Measurements from ENCODE around the gene MYRIP. TPM values are rescaled to one million over a fixed set of nuclear protein-coding genes. Genes with fewer than 3 reads are reported as not detected.
"Not testable (repeated sequence)": the region's sequence is repeated elsewhere in the genome, so short reads cannot be mapped to it uniquely, and the experiment has no call there.

The MYRIP gene
- polyA plus RNA-seq, 1 experiment = not detected

DNA sequence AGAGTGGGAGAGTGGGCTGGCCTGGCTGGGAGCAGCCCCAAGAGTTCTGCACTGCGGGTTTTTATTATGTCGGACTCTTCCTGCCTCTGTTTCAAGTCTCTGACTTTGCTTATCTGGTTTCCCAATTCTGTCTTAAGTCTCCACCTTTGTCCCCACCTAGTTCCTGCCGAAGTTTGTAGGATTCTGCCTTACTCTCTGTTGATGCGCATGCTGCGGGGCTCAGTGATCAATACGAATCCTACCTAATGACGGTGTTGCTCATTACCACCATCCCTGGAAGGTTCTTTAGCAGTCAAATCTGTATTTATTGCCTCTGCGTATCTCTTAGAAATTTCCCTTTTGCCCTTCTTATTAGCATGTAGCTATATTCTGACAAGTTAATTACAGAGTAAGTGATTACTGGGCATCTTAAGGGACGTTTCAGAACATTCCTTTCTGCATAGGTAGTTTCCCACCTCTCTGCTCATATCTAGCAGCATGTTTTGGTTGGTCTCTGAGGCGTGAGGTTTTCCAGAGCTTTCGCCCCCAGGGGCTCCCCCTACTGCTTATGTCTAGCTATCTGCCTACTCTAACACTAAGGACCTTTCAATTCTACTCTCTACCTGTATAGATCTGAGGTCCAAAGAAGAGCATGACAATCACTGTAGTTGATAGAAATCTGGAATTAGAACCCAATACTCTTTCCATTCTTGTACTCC lies 264.1 kb downstream of the MYRIP start:
- ChIA-PET POLR2A (no interaction called here), CTCF (no interaction called here)

DNA sequence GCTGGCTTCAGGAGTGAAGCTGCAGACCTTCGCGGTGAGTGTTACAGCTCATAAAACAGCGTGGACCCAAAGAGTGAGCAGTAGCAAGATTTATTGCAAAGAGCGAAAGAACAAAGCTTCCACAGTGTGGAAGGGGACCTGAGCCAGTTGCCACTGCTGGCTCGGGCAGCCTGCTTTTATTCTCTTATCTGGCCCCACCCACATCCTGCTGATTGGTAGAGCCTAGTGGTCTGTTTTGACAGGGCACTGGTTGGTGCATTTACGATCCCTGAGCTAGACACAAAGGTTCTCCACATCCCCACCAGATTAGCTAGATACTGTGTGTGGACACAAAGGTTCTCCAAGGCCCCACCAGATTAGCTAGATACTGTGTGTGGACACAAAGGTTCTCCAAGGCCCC lies 267.7 kb downstream of the MYRIP start:
- H3K4me3 ChIP-seq (ENCODE audit: low read depth, low read length); H3K27me3 ChIP-seq (ENCODE audit: control insufficient read depth, insufficient read depth, low read length); CTCF ChIA-PET; DNase-seq (ENCODE audit: low read depth, low spot score); POLR2A ChIA-PET; H3K9me3 ChIP-seq (ENCODE audit: control insufficient read depth, insufficient read depth, low read length); H3K27ac ChIP-seq (ENCODE audit: low read depth, low read length): not testable (repeated sequence)

More for the DNA sequence above, 264.1 kb downstream of the MYRIP start:
- DNase-seq (ENCODE audit: low read depth, low spot score) = no peak
- Histone ChIP-seq H3K9me3 (ENCODE audit: control insufficient read depth, insufficient read depth, low read length) (peaks cover 9% of the 10 kb centered on the region), H3K27ac (ENCODE audit: low read depth, low read length) (no peak overlapping the region), H3K4me3 (ENCODE audit: low read depth, low read length) (no peak overlapping the region), H3K27me3 (ENCODE audit: control insufficient read depth, insufficient read depth, low read length) (no peaks in the 10 kb centered on the region)
- TF ChIP-seq, protein P1, sequence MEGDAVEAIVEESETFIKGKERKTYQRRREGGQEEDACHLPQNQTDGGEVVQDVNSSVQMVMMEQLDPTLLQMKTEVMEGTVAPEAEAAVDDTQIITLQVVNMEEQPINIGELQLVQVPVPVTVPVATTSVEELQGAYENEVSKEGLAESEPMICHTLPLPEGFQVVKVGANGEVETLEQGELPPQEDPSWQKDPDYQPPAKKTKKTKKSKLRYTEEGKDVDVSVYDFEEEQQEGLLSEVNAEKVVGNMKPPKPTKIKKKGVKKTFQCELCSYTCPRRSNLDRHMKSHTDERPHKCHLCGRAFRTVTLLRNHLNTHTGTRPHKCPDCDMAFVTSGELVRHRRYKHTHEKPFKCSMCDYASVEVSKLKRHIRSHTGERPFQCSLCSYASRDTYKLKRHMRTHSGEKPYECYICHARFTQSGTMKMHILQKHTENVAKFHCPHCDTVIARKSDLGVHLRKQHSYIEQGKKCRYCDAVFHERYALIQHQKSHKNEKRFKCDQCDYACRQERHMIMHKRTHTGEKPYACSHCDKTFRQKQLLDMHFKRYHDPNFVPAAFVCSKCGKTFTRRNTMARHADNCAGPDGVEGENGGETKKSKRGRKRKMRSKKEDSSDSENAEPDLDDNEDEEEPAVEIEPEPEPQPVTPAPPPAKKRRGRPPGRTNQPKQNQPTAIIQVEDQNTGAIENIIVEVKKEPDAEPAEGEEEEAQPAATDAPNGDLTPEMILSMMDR (IDR thresholded peaks at IDR 0.05; ENCODE audit: low read depth, low read length) = no peak

DNA sequence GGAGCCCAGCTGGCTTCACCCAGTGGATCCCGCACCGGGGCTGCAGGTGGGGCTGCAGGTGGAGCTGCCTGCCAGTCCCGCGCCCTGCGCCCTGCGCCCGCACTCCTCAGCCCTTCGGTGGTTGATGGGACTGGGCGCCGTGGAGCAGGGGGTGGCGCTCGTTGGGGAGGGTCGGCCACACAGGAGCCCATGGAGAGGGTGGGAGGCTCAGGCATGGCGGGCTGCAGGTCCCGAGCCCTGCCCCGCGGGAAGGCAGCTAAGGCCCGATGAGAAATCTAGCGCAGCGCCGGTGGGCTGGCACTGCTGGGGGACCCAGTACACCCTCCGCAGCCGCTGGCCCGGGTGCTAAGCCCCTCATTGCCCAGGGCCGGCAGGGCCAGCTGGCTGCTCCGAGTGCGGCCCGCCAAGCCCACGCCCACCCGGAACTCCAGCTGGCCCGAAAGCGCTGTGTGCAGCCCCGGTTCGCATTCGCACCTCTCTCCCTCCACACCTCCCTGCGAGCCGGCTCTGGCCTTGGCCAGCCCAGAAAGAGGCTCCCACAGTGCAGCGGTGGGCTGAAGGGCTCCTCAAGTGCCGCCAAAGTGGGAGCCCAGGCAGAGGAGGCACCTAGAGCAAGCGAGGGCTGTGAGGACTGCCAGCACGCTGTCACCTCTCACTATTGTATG lies 268.6 kb downstream of the MYRIP start:
- H3K27me3 ChIP-seq (ENCODE audit: control insufficient read depth, insufficient read depth, low read length); H3K4me3 ChIP-seq (ENCODE audit: low read depth, low read length); H3K27ac ChIP-seq (ENCODE audit: low read depth, low read length); CTCF ChIA-PET; H3K9me3 ChIP-seq (ENCODE audit: control insufficient read depth, insufficient read depth, low read length); POLR2A ChIA-PET; DNase-seq (ENCODE audit: low read depth, low spot score): not testable (repeated sequence)

DNA sequence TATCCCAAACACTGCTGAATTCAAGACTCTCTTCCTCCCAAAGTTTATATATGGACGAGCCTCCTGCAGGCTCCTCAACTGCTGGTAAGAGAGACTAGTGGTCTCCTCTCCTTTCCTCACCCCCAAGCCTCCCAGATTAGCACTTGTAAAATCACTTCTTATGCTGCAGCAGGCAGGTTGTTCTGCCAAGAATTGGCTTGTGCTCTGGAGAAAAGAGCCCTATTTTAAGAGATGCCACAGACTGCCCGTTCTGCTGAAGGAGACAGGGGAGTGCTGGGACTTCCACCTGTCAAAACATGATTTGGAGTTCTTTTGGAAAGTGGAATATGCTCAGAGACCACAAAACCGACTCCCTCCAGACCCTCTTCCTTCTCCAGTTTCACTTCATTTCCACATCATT lies 269.2 kb downstream of the MYRIP start:
- Histone ChIP-seq H3K27me3 (ENCODE audit: control insufficient read depth, insufficient read depth, low read length) (no peaks in the 10 kb centered on the region), H3K9me3 (ENCODE audit: control insufficient read depth, insufficient read depth, low read length) (peaks cover 10% of the 10 kb centered on the region), H3K27ac (ENCODE audit: low read depth, low read length) (no peak overlapping the region), H3K4me3 (ENCODE audit: low read depth, low read length) (no peak overlapping the region)
- no peak for DNase-seq (ENCODE audit: low read depth, low spot score)
- ChIA-PET POLR2A (no interaction called here), CTCF (no interaction called here)
- TF ChIP-seq, protein P1 (IDR thresholded peaks at IDR 0.05; ENCODE audit: low read depth, low read length) = no peak

DNA sequence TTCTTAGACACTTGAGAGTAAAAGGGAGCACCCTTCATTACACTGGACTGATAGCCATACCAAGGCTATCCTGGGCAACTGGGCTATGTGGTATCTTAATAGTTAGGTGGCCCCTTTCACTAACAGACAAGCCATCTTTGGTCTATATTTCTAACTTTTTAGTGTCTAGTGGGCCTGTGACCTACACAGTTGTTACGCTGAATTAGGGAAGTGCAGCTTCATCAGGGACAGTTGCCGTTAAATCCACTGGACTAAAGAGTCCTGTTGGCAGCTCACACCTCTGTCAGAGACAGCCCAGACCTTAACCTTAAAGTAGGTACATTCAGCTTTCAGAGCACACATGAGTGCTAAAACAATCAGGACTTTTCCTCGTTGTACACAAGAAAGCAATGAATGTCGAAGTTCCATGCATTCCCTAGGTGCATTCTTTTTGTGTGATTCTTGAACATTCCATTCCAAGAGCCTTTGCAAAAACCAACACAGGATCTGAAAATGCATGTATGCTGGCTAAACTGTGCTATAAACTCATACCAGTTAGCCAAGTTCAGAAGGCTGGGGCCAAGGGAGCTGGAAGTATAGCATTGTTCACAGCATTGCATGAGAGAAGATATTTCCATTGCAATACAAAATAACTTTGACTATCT lies 269.9 kb downstream of the MYRIP start:
- TF ChIP-seq, protein P1 (IDR thresholded peaks at IDR 0.05; ENCODE audit: low read depth, low read length) = no peak
- H3K9me3 ChIP-seq (ENCODE audit: control insufficient read depth, insufficient read depth, low read length) = peaks cover 10% of the 10 kb centered on the region
- ChIA-PET POLR2A (no interaction called here), CTCF (no interaction called here)
- H3K4me3 ChIP-seq (ENCODE audit: low read depth, low read length) = no peak overlapping the region
- H3K27me3 ChIP-seq (ENCODE audit: control insufficient read depth, insufficient read depth, low read length) = no peaks in the 10 kb centered on the region
- H3K27ac ChIP-seq (ENCODE audit: low read depth, low read length) = no peak overlapping the region
- DNase-seq (ENCODE audit: low read depth, low spot score) = no peak

DNA sequence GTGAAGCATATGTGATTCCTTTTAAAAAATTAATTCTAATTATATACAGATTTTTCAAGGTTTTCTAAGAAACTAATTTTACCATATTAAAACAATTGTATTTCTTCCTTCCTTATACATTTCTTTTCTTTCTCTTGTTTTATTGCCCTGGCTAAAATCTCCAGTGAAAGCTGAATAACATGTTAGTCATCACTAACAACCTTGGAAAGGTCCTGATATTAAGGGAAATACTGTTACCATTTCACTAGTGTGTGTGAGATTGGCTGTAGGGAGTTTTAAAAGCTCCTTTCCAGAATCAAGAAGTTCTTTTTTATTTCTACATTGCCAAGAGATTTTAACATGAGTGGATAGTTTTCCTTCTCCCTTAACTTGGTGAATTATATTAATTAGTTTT lies 270.4 kb downstream of the MYRIP start:
- Histone ChIP-seq H3K27me3 (ENCODE audit: control insufficient read depth, insufficient read depth, low read length) (no peaks in the 10 kb centered on the region), H3K27ac (ENCODE audit: low read depth, low read length) (no peak overlapping the region), H3K9me3 (ENCODE audit: control insufficient read depth, insufficient read depth, low read length) (peaks cover 10% of the 10 kb centered on the region), H3K4me3 (ENCODE audit: low read depth, low read length) (no peak overlapping the region)
- POLR2A ChIA-PET = no interaction called here
- TF ChIP-seq, protein P1 (IDR thresholded peaks at IDR 0.05; ENCODE audit: low read depth, low read length) = no peak
- no peak for DNase-seq (ENCODE audit: low read depth, low spot score)
- CTCF ChIA-PET = no interaction called here
